Measurements from ENCODE around the gene RELT. TPM values are rescaled to one million over a fixed set of nuclear protein-coding genes. Genes with fewer than 3 reads are reported as not detected.
A peak's percentile ranks its signal among the peaks of the same experiment; 100 is the strongest.

Gene RELT, protein sequence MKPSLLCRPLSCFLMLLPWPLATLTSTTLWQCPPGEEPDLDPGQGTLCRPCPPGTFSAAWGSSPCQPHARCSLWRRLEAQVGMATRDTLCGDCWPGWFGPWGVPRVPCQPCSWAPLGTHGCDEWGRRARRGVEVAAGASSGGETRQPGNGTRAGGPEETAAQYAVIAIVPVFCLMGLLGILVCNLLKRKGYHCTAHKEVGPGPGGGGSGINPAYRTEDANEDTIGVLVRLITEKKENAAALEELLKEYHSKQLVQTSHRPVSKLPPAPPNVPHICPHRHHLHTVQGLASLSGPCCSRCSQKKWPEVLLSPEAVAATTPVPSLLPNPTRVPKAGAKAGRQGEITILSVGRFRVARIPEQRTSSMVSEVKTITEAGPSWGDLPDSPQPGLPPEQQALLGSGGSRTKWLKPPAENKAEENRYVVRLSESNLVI
- 3.8 TPM for total RNA-seq
- long read RNA-seq, partial matches to known transcripts = 2 of 4 reads
- long read RNA-seq, other reads (novel, unspliced or antisense) = 1 of 4 reads

DNA sequence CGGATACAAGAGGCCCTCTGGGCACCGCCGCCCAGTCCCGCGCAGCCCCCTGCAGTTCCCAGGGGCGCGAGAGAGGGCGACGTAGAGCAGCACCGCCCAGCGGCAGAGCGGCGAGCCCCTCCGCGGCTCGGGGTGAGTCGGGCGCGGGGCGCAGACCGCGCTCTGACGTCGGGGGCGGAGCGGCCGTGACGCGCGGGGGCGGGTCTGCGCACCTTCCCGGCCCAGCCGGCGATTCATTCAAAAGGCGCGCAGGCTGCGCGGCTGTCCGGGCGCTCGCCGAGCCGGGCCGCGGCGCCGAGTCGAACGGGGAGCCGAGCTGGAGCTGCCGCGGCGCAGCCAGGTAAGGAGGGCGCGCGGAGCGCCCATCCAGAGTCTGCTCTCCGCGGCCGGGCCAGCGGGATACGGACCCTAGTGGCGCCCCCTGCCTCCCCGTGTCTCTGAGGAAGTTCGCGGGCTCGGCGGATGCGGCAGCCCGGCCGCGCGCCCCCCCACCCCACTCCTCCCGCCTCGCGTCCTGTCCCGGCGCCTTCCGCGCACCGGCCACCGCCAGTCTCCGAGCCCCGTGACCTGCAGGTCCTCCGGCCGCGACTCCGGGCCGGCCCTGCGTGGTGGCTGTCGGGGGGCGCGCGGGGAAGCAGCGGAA is at the start of gene RELT:
TSS of gene RELT (plus strand) at position 240 of the 643 bp plus-strand sequence. CDS start 12,738 bp downstream, outside the sequence.
- intact Hi-C loops (cut with DNase I) = no loop called here
- peak; percentile 95 for DNase-seq (ENCODE audit: low spot score)

DNA sequence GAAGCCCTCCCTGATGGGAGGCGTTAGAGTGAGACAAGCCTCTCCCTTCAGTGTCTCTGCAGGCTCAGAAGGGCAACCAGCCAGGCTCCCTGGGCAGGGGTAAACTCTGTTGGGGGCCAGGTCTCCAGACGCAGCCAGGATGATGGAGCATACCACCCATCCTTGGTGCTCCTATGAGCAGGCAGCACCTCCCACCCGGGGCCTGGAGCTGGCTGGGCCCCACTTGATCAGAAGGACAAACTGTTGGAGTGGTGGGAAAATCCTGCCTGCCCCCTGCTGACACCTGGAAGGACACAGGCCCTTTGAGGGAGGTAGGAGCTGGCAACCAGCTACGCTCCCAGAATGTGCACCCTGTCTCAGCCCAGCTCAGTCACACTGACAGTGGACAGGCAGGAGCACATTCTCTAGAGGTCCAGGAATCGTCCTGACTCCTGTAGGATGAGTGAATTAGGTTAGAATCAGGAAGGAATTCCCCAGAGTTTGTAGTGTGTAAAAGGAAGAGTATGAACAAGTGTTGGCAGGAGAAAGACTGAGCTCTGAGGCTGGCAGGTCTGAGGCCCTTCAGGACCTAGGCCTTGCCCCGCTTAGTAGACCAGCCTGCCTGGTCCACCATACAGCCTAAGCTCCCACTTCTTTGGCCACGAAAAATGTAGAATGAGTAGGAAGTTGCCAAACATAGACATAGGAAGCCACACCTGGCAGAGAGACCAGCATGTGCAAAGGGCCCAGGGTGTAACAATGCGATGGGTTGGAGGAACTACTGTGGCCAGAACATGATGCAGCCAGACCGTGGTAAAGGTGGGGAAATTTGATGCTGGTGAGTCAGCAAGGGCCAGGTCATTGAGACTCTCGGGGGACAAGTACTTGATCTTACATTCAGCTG is 49.0 kb upstream of the RELT start:
- DNase-seq (ENCODE audit: low spot score) = no peak
- intact Hi-C loops (cut with DNase I) = no loop called here

DNA sequence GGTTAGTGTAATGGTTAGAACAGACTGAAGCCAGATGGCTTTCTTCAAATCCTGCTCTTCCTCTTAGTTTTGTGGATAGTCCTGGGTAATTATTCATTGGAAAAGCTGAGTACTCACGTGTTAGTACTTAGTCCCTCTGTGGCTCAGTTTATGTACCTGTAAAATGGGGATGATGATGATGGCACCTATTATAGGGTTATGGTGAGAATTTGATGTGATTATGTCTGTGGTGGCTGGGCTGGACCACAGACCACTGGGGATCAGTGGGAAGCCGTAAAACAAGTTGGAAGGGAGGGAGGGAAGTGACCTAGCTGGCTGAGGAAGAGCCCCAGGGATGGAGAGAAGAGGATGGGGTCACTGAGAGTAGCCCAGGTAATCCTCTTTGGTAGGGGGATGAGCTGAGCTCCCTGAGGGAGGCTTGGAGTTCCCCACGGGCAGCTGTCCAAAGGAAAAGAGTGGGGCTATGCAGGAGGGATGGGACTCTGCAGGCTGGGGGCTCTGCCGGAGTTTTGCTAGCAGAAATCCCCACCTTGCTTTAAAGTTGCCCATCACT is 48.3 kb upstream of the RELT start:
- intact Hi-C loops (cut with DNase I) = no loop called here
- no peak for DNase-seq (ENCODE audit: low spot score)

DNA sequence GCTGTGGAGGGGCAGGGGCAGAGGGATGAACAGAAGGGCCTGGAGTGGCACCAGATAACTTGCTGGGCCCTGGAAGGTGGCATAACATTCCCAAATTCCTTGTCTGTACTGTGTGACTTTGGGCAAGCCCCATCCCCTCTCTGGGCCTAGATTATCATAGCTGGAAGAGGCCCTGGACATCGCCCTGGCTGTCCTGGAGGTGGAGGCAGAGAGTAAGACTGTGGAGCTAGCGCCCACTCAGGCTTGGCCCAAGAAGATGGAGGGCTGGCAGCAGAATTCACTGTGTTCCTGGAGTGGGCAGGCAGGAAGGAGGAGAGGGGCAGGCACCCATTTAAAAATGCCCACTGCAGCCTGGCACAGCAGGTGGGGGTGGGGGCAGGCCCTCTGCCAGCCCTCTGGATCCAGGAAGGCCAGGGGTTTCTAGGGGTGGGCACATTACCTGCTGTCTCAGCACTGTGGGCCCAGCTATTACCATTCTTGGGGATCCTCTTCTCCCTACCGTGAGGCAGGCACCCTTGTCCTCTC is 45.6 kb upstream of the RELT start:
- intact Hi-C loops (cut with DNase I) = no loop called here
- DNase-seq (ENCODE audit: low spot score) = no peak

DNA sequence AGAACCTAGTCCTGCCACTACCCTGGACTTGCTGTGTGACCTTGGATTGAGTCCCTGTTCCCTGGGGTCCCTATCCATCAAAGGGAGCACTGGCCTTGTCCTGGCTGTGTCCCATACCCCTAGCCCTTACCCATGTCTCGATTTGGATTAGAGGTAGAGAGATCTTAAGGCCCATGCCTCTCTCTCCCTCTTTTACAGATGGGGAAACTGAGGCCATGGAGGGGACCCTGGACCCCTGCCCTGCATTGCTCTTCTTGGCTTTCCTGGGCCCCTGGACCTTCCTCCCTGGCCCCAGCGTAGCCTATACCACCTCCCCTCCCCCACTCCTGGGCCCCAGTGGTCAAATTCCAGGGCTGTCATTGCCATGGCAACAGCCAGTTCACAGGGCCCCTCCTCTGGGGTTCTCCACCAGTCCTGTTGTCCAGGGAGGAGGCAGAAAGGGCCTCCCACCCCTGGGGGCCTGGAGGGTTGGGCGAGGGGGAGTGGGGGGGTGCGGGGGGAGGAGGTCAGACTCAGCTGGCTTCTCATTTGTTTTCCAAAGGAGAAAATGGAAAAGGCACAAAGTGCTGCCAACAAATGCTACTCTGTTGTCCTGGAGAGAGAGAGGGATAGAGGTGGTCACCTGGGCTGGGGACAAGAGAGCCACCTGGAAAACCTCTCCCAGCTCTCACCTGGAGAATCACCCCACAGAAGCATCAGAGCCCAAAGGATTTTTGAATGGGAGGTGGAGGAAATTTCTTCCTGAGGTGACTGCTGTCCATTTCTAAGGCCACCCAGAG is 44.9 kb upstream of the RELT start:
- DNase-seq (ENCODE audit: low spot score) = no peak
- intact Hi-C loops (cut with DNase I) = no loop called here

DNA sequence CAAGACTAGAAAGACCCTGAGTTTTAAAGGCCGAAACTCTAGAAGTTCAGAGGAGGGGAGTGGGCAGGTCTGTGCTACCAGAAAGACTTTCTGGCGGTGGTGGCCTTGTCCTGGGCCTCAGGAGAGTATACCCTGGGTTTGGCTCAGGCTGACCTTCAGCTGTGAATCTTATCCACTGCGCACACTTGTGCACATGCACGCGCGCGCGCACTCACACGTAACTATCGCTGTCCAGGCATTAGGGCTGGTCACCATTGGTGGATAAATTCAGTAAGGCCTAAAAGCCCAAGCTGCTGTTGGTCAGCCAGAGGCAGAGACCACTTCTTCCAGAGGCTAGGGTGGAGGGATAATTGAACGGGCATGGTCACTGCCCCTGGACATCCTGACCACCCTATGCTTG is 43.0 kb upstream of the RELT start:
- intact Hi-C loops (cut with DNase I) = no loop called here
- no peak for DNase-seq (ENCODE audit: low spot score)

DNA sequence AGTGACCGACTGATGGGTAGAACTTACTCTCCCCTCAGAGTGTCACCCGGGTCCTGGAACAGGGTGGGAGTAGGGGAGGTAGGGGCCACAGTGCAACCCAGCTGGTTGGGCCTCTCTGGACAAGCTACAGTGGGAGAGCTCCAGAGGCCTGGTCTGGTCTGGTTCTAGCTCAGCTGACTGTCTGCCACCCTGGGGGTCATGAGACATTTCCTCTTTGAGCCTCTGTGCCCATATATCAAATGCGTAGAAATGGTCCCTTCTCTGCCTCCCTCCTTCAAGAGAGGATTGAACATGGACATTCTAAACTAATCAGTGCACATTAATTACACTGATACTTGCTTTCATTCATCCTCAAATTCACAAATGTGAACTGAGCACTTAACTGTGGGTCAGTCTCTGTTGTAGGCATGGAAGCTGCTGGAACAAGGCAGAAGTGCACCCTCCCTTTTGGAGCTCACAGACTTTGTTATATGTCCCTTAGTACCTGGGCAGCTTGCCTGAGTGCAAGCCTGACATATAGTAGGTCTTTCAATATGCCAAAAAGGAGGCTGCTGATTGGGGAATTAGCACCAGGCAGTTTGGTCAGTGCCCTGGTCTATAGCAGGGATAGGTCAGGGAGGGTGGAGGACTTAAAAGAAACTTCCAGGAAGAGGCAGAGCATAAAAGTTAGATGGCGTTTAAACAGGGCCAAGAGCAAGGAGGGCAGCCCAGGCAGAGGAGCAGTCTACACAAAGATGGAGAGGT is 42.4 kb upstream of the RELT start:
- no peak for DNase-seq (ENCODE audit: low spot score)
- intact Hi-C loops (cut with DNase I) = no loop called here

DNA sequence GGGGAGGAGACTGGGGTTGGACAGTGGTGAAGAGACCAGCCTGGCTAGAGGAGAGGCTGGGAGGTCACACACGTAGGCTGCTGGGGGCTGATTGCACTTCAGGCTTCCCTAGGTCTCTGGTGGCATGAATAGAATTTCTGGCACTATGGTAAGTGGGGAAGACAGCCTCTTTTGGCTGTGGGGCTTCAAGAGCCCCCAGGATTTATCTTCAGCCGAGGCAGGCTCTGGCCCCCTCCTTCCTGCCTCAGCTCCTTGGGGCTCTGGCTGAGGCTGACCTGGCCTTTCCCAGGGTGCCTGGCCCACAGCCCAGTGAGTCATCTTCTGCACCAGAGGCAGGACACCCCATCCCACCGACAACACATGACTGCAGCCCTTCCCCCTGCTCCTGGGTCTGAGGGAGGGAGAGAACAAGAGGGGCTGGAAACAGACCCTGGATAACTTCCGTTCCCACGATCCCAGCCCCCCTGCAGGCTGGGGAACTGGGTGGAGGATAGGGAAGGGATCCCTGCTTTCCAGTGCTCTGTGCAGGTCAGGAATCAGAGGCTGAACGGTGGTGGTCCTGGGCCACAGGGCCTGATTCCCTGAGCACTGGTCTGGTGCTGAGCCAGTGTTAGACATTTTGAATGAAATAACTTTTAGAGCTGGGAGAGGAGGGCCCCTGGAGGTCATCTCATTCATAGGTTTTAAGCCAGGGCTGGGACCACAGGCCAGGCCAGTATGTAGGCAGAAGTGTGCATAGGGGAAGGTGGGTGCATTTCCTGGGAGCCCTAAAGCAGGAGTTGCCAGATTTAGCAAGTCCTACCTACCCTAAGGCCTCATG is 41.6 kb upstream of the RELT start:
- intact Hi-C loops (cut with DNase I) = loop anchor here (1.0 to 5.0 kb wide), 2 partner anchors 27 to 37 kb away; no protein-coding TSS in a partner anchor

DNA sequence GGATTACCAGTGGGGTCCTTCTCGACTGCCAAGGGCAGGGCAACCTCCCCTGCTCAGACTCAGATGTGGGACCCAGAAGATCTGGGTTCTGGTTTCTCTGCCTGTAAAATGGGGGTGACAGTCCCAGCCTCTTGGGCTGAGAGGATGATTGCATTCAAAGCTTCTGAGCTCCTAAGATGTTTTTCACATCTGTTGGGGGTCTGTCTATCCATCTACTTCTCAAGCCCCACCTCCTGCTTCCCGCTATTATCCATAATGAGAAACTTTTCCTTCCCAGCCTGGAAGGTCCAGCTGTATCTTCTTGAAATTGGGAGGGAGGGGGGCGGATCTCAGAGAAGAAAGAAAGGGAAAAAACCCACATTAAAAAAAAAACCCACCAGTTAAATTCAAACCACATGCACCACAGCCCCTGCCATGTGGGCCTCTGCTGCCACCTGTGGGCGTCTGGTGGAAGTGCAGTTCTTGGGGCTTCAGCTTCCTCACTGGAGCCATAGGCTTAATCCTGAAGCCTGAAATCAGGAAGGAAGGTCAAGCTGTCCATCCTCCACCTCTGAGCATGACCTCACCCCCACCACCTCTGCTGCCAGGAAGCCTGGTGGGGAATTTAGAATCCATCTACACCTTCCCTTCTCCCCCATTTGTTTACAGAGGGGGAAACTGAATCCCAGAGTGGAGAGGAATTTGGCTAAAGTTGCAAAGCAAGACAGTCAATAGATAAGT is 40.8 kb upstream of the RELT start:
- DNase-seq (ENCODE audit: low spot score) = peak; percentile 92
- intact Hi-C loops (cut with DNase I) = loop anchor here (1.0 to 5.0 kb wide), 2 partner anchors 28 to 38 kb away; no protein-coding TSS in a partner anchor

More for the DNA sequence above, 41.6 kb upstream of the RELT start:
- DNase-seq (ENCODE audit: low spot score) = peak; percentile 89

DNA sequence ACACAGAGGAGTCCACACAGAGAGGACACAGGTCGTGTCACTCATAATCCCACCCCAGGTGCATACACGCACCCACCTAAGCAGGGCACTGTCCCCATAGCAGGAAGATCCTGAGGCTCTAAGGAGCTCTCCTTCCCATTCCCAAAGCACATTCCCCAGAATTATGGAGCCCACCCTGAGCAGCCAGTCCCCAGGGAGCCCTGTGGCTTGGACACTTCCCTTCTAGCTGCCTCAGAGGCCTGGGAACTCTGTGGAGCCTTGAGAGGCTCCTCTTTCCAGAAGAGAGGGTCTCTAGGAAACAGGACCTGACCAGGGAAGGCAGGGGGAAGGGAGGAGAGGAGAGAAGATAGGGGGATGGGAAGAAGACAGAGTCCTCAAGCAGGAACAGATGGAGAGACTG is 38.4 kb upstream of the RELT start:
- intact Hi-C loops (cut with DNase I) = loop anchor here (5.0 kb wide), 1 partner anchor 41 kb away; no protein-coding TSS in a partner anchor
- DNase-seq (ENCODE audit: low spot score) = no peak

DNA sequence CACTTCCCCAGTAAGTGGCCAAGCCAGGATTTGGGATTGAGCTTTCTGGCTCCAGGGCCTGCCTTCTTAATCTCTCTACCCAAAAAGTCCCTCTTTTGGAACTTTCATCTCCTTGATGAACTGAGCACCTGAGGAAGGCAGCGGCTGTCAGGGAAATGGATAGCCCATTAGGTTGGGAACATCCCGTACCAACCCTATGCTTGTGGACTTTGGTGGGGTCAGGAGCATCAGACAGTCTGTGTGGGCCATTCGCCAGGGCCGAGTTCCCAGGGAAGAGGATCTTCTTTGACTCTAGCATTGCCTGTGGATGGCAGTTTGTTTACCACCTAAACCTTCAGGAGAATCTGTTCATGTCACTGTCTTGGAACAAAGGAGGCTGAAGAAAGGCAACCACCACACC is 37.9 kb upstream of the RELT start:
- intact Hi-C loops (cut with DNase I) = loop anchor here (5.0 kb wide), 1 partner anchor 41 kb away; no protein-coding TSS in a partner anchor
- DNase-seq (ENCODE audit: low spot score) = no peak

DNA sequence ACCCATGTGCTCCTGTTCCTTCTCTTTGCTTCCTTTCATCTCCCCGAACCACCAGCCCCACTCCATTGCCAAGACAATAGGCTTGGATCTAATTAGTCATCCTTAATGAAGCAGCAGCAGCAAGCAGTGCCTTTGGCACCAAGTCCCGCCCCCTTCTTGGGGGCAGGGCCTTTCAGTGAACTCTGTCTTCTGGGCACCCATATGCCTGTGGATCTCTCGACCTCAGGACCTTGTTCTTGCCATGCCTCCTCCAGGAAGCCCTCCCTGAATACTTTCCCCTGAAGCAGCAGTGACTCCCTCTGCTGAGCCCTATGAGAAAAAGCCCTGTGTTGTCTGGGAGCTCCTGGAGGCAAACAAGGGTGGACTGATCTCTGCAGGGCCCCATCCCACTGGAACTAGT is 36.0 kb upstream of the RELT start:
- no peak for DNase-seq (ENCODE audit: low spot score)
- intact Hi-C loops (cut with DNase I) = no loop called here

DNA sequence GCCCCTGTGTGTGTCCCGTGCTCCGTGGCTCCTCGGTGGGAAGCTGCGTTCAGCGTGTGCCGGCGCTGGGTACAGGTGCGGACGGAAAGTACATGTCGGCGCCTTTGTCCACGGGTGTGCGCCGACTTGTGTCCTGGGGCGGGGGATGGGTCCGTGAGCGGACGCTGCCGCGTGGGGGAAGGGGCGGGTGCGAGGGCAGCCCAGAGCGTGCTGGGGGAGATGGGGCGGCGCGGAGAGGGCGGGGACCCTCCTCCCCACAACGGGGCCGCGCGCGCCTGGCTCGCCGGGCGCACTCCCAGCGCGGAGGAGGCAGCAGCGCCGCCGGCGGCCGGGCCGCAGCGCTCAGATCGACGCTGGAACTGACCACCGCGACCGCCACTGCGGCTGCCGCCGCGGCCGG is 33.6 kb upstream of the RELT start:
- intact Hi-C loops (cut with DNase I) = no loop called here
- DNase-seq (ENCODE audit: low spot score) = no peak

DNA sequence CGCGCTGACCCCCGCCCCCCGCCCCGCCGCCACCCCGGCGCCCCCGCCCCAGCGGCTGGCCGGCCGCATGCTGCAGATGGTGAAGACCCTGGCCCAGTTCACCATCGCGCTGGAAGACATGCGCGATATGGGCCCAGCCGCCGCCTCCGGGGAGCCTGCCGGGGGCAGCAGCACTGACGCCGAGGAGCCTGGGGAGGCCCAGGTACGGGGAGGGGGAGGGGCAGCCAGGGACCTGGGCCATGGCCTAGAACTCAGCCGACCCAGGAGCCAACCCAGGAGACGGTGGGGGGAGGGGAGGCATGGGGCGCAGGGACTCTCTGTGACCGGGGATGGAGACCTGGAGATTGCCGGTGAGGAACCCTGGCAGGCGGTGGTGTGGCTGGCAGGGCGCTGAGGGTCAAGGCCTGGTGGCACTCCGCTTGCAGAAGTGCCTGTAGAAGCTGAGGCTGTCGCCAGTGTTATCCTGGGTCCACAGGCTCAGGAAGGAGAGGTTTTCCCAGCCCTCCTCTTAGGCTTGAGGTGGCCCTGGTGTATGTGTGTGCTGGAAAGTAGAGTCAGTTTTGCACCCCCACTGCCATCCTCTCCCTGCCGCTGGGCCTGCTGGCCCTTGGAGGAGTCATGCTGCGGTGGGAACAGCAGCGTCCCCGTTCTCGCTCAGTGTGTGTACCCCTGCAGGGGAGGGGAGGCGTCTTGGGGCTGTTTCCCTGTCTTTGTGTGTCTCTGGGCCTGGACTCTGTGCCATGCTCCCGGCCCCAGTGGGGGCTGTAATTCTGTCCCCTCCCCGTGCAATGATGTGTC is 32.9 kb upstream of the RELT start:
- no peak for DNase-seq (ENCODE audit: low spot score)
- intact Hi-C loops (cut with DNase I) = no loop called here

DNA sequence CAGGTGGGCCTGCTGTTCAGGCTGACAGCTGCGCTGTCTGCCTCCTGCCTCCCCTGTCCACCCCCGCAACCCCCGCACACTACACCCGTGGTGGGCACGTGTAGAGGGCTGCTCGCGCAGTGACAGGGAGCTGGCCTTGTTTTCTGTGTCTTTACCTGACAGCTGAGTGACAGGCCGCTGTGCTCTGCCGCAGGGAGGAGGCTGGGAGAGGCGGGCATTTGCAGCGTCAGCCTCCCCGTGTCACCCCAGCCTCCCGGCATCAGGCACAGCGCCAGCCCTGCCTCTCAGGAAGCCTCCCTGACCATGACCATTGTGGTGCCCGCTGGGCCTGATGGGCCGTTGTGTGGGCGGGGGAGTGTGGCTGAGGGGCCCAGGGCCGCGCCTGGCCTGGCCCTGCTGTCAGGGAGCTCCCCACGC is 32.0 kb upstream of the RELT start:
- intact Hi-C loops (cut with DNase I) = no loop called here
- peak; percentile 86 for DNase-seq (ENCODE audit: low spot score)

Data from cardiac septum (tissue), 1 donor.